Ishikawa (cell line): ENCODE results near the gene FGFBP2.

Experiments
- EP300 ChIP-seq: IDR thresholded peaks from 2 replicates; pipeline ENCODE4 v1.6.1; 2012; ENCODE audit warnings: borderline replicate concordance
- ZBTB7A ChIP-seq: IDR thresholded peaks from 2 replicates; pipeline ENCODE4 v1.6.1; 2012; ENCODE audit warnings: low read depth
- TF ChIP-seq, protein P1 (sequence below): IDR thresholded peaks from 2 replicates; pipeline ENCODE4 v1.6.1; 2012; ENCODE audit warnings: low read depth, mild to moderate bottlenecking
- TF ChIP-seq, protein P2 (sequence below): IDR thresholded peaks from 2 replicates; pipeline ENCODE4 v1.6.1; 2012

DNA sequence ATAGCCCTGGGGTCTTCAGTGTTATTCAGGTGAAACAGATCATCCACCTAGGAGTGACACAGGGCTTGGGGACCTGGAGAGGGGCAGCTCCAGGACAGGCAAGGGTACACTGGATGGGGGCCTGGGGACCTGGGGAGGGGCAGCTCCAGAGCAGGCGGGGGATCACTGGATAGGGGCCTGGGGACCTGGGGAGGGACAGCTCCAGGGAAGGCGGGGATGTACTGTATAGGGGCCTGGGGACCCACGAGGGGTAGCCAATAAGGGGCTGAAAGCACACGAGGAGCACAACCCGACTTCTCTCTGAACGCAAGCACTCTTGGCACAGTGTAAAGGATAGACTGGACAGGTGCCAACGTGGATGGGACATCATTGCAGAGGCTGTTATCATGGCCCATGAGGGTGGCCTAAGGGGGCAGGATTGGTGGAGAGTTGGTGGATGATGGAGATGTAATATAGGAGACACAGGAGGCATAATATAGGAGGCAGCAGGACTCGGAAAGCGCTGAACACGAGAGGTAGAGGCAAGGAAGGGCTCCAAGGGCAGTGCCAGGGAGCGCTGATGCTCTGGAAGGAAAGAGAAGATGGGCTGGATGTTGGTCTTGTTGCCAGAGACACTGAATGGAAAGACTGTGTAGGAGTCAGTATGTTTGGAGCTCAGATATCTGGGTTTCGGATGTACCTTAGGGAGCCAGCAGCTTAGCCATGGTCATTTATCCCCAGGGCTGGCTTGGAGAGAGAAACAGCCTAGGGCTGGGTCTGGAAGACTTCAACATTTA lies 37.9 kb upstream of the FGFBP2 start:
- TF ChIP-seq EP300 (no peak), ZBTB7A (no peak)
- TF ChIP-seq, protein P1, sequence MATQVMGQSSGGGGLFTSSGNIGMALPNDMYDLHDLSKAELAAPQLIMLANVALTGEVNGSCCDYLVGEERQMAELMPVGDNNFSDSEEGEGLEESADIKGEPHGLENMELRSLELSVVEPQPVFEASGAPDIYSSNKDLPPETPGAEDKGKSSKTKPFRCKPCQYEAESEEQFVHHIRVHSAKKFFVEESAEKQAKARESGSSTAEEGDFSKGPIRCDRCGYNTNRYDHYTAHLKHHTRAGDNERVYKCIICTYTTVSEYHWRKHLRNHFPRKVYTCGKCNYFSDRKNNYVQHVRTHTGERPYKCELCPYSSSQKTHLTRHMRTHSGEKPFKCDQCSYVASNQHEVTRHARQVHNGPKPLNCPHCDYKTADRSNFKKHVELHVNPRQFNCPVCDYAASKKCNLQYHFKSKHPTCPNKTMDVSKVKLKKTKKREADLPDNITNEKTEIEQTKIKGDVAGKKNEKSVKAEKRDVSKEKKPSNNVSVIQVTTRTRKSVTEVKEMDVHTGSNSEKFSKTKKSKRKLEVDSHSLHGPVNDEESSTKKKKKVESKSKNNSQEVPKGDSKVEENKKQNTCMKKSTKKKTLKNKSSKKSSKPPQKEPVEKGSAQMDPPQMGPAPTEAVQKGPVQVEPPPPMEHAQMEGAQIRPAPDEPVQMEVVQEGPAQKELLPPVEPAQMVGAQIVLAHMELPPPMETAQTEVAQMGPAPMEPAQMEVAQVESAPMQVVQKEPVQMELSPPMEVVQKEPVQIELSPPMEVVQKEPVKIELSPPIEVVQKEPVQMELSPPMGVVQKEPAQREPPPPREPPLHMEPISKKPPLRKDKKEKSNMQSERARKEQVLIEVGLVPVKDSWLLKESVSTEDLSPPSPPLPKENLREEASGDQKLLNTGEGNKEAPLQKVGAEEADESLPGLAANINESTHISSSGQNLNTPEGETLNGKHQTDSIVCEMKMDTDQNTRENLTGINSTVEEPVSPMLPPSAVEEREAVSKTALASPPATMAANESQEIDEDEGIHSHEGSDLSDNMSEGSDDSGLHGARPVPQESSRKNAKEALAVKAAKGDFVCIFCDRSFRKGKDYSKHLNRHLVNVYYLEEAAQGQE: no peak
- TF ChIP-seq, protein P2, sequence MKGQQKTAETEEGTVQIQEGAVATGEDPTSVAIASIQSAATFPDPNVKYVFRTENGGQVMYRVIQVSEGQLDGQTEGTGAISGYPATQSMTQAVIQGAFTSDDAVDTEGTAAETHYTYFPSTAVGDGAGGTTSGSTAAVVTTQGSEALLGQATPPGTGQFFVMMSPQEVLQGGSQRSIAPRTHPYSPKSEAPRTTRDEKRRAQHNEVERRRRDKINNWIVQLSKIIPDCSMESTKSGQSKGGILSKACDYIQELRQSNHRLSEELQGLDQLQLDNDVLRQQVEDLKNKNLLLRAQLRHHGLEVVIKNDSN: no peak
